ENCODE data around the gene APOL3.

GRCh38 chr22:36185828-36186624 lies 25.5 kb upstream of the APOL3 start:
- TF ChIP-seq, protein P1, sequence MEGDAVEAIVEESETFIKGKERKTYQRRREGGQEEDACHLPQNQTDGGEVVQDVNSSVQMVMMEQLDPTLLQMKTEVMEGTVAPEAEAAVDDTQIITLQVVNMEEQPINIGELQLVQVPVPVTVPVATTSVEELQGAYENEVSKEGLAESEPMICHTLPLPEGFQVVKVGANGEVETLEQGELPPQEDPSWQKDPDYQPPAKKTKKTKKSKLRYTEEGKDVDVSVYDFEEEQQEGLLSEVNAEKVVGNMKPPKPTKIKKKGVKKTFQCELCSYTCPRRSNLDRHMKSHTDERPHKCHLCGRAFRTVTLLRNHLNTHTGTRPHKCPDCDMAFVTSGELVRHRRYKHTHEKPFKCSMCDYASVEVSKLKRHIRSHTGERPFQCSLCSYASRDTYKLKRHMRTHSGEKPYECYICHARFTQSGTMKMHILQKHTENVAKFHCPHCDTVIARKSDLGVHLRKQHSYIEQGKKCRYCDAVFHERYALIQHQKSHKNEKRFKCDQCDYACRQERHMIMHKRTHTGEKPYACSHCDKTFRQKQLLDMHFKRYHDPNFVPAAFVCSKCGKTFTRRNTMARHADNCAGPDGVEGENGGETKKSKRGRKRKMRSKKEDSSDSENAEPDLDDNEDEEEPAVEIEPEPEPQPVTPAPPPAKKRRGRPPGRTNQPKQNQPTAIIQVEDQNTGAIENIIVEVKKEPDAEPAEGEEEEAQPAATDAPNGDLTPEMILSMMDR (IDR thresholded peaks at IDR 0.05; ENCODE audit: insufficient read depth, low read depth, low read length): no peak
- no peak for TF ChIP-seq EZH2 (IDR thresholded peaks at IDR 0.05; ENCODE audit: insufficient read depth, low read length)
